C4-2B (cell line): Measurements from ENCODE around the gene TSPAN32.

Source experiments
- CTCF ChIP-seq: fragments of 450-650 bp; conservative IDR thresholded peaks from 2 replicates; pipeline ENCODE4 v1.5.1; 2017; ENCODE audit warnings: mild to moderate bottlenecking
- ZFX ChIP-seq: fragments of 450-650 bp; IDR thresholded peaks from 2 replicates; pipeline ENCODE4 v1.6.1; 2017

DNA sequence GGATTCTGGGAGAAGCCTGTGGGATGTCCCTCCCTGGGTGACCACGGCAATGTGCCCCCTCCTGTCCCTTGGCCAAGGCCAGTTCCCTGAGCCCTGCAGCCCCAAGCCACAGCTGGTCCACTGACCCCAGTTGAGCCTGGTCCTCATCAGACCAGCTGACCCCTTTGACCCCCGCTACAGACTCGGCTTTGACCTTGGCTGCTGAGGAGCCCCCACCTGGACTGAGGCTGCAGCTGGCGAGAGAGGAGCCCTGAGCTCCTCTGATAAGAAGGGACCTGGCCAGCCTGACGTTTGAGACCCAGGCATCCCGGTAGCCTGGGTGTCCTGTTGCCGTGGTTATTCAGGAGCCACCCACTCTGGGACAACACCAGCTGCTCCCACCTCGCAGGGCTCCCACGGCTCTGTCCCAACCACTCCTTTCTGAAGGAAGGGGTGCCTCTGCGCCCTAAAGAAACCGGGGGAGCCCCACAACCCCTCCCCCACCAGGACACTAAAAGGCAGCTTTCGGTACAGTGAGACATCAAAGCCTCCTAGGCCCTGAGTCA lies 34.4 kb upstream of the TSPAN32 start:
- no peak for TF ChIP-seq CTCF
- no peak for TF ChIP-seq ZFX
